ENCODE measurements around the gene MYADML2. TPM values are rescaled to one million over a fixed set of nuclear protein-coding genes. Genes with fewer than 3 reads are reported as not detected.

MYADML2 gene
- total RNA-seq, 1 donor from 2014 or later = 0.69 TPM

DNA sequence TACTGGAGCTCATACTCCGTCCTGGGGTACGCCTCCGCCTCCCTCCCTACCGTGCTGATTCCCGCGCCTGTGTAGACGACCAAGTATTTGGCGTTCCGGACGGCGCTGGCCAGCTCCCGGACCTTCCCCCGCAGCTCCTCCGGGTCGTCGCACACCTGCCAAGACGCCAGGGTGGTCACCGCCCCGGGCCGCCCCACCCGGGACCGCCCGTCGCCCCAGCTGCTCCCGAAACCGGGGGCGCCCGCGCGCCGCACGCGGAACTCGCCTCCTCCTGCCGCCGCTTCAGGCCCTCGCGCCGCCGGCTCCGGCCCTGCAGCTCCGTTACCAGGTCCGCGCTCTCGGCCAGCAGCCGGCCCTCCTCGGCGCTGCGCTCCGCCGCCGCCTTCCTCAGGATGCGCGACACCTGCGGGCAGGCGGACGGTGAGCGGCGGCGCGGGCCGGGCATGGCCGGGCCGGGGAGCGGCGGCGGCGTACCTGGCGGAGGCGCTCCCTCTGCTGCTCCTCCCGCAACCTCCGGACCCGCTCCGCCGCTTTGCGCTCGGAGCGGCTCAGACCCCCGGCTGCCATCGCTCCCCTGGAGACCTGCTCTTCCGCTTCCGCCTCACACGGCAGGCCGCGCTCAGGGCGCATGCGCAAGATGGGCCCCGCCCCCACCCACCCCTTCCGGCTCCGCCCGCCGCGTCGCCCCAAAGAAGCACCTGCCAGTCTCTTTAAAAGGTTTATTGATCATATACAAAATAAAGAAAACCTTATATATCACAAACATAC, 29.3 kb downstream of the MYADML2 start, which contains the start of gene SIRT7:
TSS of gene SIRT7 (minus strand) at position 612 of the 768 bp plus-strand sequence. CDS start at position 567, 45 bp downstream.
- Mint-ChIP-seq H3K27ac (ENCODE audit: unreplicated experiment) (peak within 1 kb of the TSS; percentile 48), H3K36me3 (ENCODE audit: unreplicated experiment) (peaks cover 5% of the 10 kb centered on the region), H3K4me1 (ENCODE audit: low read depth, unreplicated experiment) (peaks cover 17% of the 10 kb centered on the region), H3K27me3 (ENCODE audit: unreplicated experiment) (peaks cover 4% of the 10 kb centered on the region), H3K9me3 (ENCODE audit: unreplicated experiment) (peaks cover 5% of the 10 kb centered on the region), H3K4me3 (ENCODE audit: unreplicated experiment) (peak within 1 kb of the TSS; percentile 87)
- peak; percentile 84 for DNase-seq
- TF ChIP-seq CTCF (IDR thresholded peaks at IDR 0.05; ENCODE audit: partially characterized antibody, unreplicated experiment) = no peak

- Mint-ChIP-seq H3K36me3 (ENCODE audit: unreplicated experiment) (peaks cover 5% of the 10 kb centered on the region), H3K4me1 (ENCODE audit: low read depth, unreplicated experiment) (peaks cover 15% of the 10 kb centered on the region), H3K9me3 (ENCODE audit: unreplicated experiment) (peaks cover 7% of the 10 kb centered on the region), H3K4me3 (ENCODE audit: unreplicated experiment) (peak overlapping the region; percentile 87), H3K27me3 (ENCODE audit: unreplicated experiment) (peaks cover 4% of the 10 kb centered on the region), H3K27ac (ENCODE audit: unreplicated experiment) (peak overlapping the region; percentile 25)
- DNase-seq = no peak
- TF ChIP-seq CTCF (IDR thresholded peaks at IDR 0.05; ENCODE audit: partially characterized antibody, unreplicated experiment) = no peak
Observed at GRCh38 chr17:81916234-81917001, 30.6 kb downstream of the MYADML2 start.

GRCh38 chr17:81915331-81915730, 31.7 kb downstream of the MYADML2 start:
- Mint-ChIP-seq H3K4me3 (ENCODE audit: unreplicated experiment) (no peak overlapping the region), H3K36me3 (ENCODE audit: unreplicated experiment) (peaks cover 5% of the 10 kb centered on the region), H3K9me3 (ENCODE audit: unreplicated experiment) (peaks cover 7% of the 10 kb centered on the region), H3K27me3 (ENCODE audit: unreplicated experiment) (peaks cover 4% of the 10 kb centered on the region), H3K27ac (ENCODE audit: unreplicated experiment) (no peak overlapping the region), H3K4me1 (ENCODE audit: low read depth, unreplicated experiment) (peaks cover 12% of the 10 kb centered on the region)
- DNase-seq = no peak
- no peak for TF ChIP-seq CTCF (IDR thresholded peaks at IDR 0.05; ENCODE audit: partially characterized antibody, unreplicated experiment)

DNA sequence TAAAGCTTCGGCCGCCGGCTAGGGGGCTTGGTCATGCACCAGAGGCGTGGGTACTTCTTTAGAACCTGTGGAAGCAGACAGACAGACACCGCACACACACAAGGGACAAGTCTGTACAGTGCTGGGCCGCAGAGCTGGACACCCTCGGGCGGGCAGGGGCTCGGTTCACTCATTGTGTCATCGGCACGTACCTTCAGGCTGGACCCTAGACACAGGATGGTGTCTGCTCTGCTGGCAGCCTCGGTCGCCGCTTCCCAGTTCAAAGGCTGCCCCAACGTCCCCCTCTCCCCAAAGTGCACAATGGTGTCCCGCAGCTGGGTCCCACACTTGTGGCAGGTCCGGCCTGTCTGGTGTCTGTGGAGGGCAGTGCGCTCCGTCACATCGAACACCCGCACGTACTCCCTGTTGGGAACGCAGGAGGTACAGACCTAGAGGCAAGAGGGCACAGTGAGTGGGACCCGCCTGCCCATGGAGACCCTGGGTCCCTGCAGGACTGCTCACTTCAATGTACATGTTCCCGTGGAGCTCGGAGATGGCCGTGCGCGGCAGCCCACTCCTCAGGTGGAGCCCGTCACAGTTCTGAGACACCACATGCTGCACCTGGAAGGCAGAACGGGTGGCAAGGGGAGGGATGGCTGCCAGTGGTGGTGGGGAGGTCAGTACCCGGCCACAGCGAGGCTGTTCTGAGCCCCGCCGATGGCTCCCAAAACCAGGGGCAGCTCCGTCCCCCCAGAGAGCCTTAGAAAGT, 32.8 kb downstream of the MYADML2 start:
- no peak overlapping the region for H3K4me3 Mint-ChIP-seq (ENCODE audit: unreplicated experiment)
- DNase-seq = no peak
- peaks cover 10% of the 10 kb centered on the region for H3K4me1 Mint-ChIP-seq (ENCODE audit: low read depth, unreplicated experiment)
- H3K9me3 Mint-ChIP-seq (ENCODE audit: unreplicated experiment) = peaks cover 5% of the 10 kb centered on the region
- peaks cover 2% of the 10 kb centered on the region for H3K27me3 Mint-ChIP-seq (ENCODE audit: unreplicated experiment)
- TF ChIP-seq CTCF (IDR thresholded peaks at IDR 0.05; ENCODE audit: partially characterized antibody, unreplicated experiment) = no peak
- H3K36me3 Mint-ChIP-seq (ENCODE audit: unreplicated experiment) = peaks cover 2% of the 10 kb centered on the region
- no peak overlapping the region for H3K27ac Mint-ChIP-seq (ENCODE audit: unreplicated experiment)

All from glutamatergic neuron (in vitro differentiated cells).